Stromal cell of bone marrow (primary cell): ENCODE measurements around the gene BAAT.
"Not testable (repeated sequence)": the region's sequence is repeated elsewhere in the genome, so short reads cannot be mapped to it uniquely, and the experiment has no call there.

Experiments used
- DNase-seq: peaks from one replicate; pipeline ENCODE4 v3.0.0-alpha.2; 2012; ENCODE audit warnings: low read depth

The BAAT gene

GRCh38 chr9:101384873-101385536 lies at the start of gene BAAT:
BAAT (minus strand) TSS chr9:101385006; CDS start chr9:101371404, 13,602 bp downstream.
- DNase-seq: not testable (repeated sequence)

- DNase-seq: no peak
Observed at GRCh38 chr9:101433229-101433628, 48.4 kb upstream of the BAAT start.

GRCh38 chr9:101432740-101433139 lies 47.9 kb upstream of the BAAT start:
- DNase-seq: no peak

GRCh38 chr9:101432171-101432570 lies 47.4 kb upstream of the BAAT start:
- no peak for DNase-seq

GRCh38 chr9:101429736-101430135 lies 44.9 kb upstream of the BAAT start:
- DNase-seq: no peak

- DNase-seq: no peak
Observed at GRCh38 chr9:101428909-101429308, 44.1 kb upstream of the BAAT start.

- DNase-seq: no peak
Observed at GRCh38 chr9:101427957-101428655, 43.3 kb upstream of the BAAT start.

GRCh38 chr9:101427358-101427757 lies 42.6 kb upstream of the BAAT start:
- DNase-seq: no peak

- DNase-seq: no peak
Observed at GRCh38 chr9:101421653-101422065, 36.9 kb upstream of the BAAT start.

GRCh38 chr9:101419863-101420262 lies 35.1 kb upstream of the BAAT start:
- DNase-seq: no peak

- DNase-seq: no peak
Observed at GRCh38 chr9:101418518-101419430, 34.0 kb upstream of the BAAT start.

- DNase-seq: no peak
Observed at GRCh38 chr9:101417977-101418376, 33.2 kb upstream of the BAAT start.

- no peak for DNase-seq
Observed at GRCh38 chr9:101417389-101417788, 32.6 kb upstream of the BAAT start.

GRCh38 chr9:101415578-101415977 lies 30.8 kb upstream of the BAAT start:
- no peak for DNase-seq

- no peak for DNase-seq
Observed at GRCh38 chr9:101414839-101415238, 30.0 kb upstream of the BAAT start.

- DNase-seq: no peak
Observed at GRCh38 chr9:101409079-101409477, 24.3 kb upstream of the BAAT start.

GRCh38 chr9:101408374-101409078 lies 23.7 kb upstream of the BAAT start:
- DNase-seq: no peak

- no peak for DNase-seq
Observed at GRCh38 chr9:101403516-101404285, 18.9 kb upstream of the BAAT start.

GRCh38 chr9:101400120-101400519 lies 15.3 kb upstream of the BAAT start:
- DNase-seq: no peak

- DNase-seq: no peak
Observed at GRCh38 chr9:101399643-101399970, 14.8 kb upstream of the BAAT start.

- DNase-seq: no peak
Observed at GRCh38 chr9:101398930-101399642, 14.3 kb upstream of the BAAT start.
